Inflammatory macrophage (primary cell): ENCODE data around the gene SCGB1C2.
"Not testable (repeated sequence)": the region's sequence is repeated elsewhere in the genome, so short reads cannot be mapped to it uniquely, and the experiment has no call there.

Experiments
- DNase-seq, 2 donors: peaks; one replicate each; pipeline ENCODE4 v3.0.0-alpha.2; 2020 to 2022

Gene SCGB1C2

DNA sequence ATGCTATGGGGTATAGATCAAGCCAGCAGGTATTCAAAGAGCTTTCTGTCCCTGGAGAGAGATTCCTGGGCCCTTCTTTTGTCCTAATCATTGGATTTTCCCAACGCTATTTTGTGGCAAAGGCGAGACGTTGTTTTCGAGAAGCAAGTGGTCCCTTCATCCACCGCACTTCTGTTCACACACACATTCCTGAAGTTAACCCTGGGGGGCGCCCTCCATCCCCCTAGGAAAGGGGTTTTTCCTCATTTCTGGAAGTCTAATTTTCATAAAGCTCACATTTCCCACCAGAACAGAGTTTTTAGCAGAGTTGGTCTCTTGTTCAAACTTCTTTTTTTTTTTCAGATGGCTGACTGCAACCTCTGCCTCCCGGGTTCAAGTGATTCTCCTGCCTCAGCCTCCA is 11.9 kb downstream of the SCGB1C2 start:
- DNase-seq, result no peak

DNA sequence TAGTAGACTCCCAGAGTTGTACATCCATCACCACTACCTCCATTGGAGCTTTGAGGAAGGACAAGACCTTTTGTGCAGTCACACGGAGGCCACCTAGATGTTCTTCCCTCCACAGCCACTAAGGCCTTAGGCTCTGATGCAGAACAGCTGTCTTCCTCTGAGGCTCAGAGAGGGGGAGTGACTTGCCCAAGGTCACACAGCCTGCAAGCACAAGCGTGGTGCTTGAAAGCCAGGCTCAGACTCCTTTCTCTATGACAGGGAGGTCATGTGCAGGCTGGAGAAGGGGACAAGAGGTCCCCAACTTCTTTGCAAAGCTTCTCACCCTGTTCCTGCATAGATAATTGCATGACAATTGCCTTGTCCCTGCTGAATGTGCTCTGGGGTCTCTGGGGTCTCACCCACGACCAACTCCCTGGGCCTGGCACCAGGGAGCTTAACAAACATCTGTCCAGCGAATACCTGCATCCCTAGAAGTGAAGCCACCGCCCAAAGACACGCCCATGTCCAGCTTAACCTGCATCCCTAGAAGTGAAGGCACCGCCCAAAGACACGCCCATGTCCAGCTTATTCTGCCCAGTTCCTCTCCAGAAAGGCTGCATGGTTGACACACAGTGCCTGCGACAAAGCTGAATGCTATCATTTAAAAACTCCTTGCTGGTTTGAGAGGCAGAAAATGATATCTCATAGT is 12.7 kb downstream of the SCGB1C2 start:
- DNase-seq, result no peak

DNA sequence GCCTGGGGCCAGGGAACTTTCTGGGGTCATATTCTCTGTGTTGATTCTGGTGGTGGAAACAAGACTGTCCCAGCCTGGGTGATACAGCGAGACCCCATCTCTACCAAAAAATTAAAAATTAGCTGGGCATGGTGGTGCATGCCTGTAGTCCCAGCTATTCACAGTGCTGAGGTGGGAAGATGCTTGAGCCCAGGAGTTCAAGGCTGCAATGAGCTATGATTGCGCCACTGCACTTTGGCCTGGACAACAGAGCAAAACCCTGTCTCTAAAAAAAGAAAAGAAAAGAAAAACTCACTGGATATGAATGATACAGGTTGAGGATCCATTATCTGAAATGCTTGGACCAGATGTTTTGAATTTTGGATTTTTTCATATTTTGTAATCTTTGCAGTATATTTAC is 13.6 kb downstream of the SCGB1C2 start:
- no peak for DNase-seq

DNA sequence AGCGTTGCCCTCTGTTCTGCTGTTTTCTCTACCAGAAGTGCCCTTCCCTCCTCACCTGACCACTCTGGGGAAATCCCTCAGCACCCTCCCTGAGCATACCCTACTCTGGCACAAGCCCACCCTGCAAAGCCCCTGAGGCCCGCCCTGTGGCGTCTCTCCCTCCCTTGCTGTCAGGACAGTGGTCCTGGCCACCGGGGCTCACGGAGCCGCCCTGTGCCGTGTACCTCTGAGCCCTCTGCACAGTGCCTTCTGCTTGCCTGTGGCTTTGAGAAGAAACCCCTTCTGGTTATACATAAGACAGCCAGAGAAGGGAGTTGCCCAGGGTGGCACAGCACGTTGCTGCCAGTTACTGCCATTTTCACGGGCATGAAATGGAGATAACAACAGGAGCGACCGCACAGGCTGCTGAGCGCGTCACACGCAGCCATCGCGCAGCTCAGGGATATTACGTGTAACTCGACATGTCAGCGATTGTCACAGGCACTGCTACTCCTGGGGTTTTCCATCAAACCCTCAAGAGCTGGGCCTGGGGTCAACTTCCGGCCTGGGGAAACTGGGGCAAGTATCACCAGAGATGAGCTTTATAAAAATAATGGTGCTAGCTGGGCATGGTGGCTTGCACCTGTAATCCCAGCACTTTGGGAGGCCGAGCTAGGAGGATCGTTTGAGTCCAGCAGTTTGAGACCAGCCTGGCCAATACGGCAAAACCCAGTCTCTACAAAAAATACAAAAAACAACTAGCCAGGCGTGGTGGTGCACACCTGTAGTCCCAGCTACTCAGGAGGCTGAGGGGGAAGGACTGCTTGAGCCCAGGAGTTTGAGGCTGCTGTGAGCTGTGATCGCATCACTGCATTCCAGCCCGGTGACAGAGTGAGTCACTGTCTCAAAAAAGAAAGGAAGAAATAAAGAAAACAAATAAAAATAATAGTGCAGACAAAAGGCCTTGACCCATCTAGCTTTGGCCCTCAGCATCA is 14.8 kb downstream of the SCGB1C2 start:
- no peak for DNase-seq

DNA sequence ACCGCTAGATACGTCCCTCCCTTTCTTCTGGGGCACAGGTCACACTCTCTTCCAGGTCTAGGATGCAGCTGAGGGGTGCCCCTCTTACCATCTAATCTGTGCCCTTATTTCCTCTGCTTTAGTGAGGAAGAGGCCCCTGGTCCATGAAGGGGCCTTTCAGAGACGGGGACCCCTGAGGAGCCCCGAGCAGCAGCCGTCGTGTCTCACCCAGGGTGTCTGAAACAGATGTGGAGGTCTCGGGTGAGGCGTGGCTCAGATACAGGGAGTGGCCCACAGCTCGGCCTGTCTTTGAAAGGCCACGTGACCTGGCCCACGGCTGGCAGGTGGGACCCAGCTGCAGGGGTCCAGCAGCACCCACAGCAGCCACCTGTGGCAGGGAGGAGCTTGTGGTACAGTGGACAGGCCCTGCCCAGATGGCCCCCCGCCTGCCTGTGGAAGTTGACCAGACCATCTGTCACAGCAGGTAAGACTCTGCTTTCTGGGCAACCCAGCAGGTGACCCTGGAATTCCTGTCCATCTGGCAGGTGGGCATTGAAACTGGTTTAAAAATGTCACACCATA is 15.6 kb downstream of the SCGB1C2 start:
- no peak for DNase-seq

- DNase-seq, result no peak
Observed at GRCh38 chr17:153851-154250, 16.5 kb downstream of the SCGB1C2 start.

DNA sequence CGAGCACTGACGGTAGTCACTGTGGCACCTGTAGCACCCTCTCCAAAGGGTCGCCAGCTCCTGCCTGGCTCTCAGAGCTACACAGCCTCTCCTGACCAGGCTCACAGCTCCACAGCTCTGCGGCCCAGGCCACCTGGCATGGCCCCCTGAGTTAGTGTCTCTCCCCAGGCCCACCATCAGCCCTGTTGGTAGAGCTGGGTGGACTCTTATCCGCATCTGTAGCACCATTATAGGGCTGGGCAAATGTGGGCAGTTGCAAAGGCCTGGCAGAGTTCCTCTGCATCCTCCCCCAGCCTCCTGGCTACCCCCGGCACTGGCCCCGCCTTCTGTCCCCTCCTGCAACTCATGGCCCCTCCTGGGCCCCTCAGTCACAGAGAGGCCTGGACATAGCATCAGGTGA is 18.2 kb downstream of the SCGB1C2 start:
- no peak for DNase-seq

GRCh38 chr17:156094-156621 is 18.8 kb downstream of the SCGB1C2 start:
- no peak for DNase-seq

DNA sequence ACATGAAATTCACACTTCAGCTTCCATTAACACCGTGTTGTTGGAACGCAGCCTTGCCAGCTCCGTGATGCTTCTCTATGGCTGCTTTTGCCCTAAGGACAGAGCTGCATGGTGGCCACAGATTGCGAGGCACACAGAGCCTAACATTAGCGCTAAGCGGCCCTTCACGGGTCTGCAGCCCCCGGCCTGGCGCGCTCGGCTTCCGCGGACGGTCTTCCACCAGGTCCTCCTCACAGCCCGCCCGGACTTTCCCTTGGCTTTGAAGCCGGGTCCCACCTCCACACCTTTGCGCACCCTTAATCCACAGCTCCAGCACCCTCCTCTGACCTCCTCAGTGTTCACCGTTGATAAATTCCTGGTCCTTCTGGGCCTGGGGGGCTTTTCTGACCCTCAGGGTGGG is 19.6 kb downstream of the SCGB1C2 start:
- DNase-seq, result no peak

- DNase-seq, result no peak
Observed at GRCh38 chr17:157901-158300, 20.5 kb downstream of the SCGB1C2 start.

DNA sequence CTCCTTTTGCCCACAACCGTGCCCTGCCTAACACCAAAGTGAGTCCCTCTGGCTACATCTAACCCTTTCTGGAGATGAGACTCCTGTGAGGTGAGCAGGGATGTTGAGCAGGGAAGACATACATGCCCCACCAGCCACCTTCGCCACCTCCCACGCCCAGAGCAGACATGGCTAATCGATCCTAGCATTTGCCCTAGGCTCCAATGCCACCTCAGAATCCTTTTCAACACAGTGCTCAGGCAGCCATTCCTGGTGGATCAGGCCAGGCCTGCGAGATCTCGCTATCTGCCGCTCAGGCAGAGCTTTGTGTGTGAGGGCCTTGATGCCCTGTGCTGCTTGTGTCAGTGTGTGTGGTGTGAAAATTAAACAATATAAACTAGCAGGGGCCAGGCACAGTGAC is 21.0 kb downstream of the SCGB1C2 start:
- DNase-seq, result no peak

DNA sequence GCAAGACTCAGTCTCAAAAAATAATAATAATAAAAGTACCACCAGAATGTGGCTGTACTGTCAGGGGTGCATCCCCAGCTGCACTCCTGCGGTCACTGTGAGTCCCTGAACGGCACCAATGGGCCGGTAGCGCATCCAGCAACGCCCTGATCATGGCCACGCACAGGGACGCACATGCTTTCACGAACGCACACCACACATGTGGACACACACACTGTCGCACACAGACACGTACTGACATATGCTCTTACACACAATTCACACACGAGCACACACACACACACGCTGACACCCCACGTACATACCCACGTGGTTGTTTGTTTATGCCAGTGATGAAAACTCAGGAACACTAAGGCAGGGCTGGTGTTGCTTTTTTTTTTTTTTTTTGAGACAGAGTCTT is 22.2 kb downstream of the SCGB1C2 start:
- no peak for DNase-seq

DNA sequence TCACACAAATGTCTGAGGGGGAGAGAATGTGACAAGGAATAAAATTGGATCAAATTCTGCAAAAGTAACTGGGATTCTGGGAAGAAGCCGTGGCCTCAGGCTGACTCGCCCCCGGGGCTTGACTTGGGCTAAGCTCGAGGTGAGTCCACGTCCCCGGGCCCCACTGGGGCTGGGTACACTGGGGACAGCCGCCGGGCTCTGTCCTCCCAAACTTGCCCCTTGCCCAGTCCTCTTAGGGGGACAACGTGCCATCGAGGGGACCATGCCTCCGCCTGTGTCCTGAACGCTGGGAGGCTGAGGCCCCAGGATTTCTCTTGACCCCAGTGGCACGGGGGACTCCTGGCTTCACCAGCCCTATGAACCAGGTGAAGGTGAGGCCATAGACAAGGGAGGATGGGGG is 23.0 kb downstream of the SCGB1C2 start:
- no peak for DNase-seq

- DNase-seq, result no peak
Observed at GRCh38 chr17:161481-161880, 24.1 kb downstream of the SCGB1C2 start.

DNA sequence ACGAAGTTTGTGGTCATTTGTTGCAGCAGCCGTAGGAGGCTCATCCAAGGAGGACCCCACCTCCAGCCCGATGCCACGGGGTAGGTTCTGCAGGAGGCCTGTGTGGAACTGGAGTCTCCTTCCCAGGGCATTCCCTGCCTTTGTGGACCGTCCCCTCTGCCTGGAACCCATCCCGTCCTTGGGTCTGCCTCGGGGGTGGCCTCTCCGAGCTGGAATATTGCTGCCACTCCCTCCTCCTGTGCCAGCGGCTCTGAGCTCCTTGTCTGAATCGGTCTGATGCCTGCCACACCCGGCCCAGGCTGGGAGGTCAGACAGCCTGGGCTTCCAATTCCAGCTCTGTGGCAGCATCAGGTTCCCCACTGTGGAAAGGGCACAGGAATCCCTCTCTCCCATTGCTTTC is 25.3 kb downstream of the SCGB1C2 start:
- no peak for DNase-seq

DNA sequence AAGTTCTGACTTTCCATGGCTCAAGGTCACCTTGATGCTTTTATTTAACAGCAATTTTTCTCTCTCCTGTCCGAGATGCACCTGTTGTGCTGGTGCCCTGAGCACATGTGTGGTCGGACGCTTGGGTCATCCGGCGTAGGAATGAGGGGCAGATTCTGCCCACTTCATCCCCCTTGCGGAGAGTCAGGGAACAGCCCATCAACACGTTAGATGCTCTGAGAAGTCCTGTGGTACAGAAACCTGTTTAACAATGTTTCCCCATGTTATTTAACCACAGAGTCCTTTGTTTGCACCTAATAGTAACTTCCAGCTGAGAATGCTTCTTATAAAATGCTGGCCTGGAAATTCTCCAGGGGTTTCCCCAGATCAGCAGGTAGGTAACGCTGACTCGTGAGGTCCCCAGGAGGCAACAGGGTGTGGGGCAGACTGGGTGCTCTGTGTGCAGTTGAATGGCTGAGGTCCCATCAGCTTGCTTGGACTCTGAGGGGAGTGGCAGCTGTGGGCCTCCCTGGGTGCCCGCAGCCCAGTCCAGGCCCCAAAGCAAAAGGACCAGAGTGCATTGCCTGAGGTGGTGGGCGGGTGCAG is 26.2 kb downstream of the SCGB1C2 start:
- no peak for DNase-seq

GRCh38 chr17:164303-165235 is 27.2 kb downstream of the SCGB1C2 start:
- DNase-seq, result peak; percentile 20 to 50

DNA sequence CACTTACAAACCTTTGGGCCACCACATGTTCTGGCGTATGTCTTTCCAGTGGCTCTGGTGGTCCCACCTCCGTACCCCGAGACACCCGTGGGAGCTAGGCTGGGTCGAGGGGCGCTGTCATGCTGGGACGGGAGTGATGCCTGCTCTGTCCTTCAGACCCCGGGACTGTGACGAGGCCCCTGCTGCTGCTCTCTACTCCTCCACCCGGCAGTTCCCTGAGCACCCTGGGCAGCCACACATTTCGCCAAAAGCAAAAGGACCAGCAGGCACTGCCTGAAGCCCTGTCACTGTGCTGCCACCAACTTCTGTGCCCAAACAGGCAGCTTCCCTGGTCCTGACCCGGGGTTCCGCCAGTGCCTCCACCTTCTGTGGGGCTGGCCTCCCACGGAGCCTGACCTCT is 28.6 kb downstream of the SCGB1C2 start:
- DNase-seq, result no peak

DNA sequence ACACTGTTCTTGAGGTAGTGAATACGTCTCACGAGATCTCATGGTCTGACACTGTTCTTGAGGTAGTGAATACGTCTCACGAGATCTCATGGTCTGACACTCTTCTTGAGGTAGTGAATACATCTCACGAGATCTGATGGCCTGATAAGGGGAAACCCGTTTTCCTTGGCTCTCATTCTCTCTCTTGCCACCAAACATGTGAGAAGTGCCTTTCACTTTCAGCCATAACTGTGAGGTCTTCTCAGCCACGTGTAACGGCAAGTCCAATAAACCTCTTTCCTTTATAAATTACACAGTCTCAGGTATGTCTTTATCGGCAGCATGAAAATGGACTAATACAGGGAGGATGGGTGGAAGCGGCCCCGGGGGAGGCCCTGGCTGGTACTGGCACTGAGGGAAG is 31.2 kb downstream of the SCGB1C2 start:
- DNase-seq, result not testable (repeated sequence)

DNA sequence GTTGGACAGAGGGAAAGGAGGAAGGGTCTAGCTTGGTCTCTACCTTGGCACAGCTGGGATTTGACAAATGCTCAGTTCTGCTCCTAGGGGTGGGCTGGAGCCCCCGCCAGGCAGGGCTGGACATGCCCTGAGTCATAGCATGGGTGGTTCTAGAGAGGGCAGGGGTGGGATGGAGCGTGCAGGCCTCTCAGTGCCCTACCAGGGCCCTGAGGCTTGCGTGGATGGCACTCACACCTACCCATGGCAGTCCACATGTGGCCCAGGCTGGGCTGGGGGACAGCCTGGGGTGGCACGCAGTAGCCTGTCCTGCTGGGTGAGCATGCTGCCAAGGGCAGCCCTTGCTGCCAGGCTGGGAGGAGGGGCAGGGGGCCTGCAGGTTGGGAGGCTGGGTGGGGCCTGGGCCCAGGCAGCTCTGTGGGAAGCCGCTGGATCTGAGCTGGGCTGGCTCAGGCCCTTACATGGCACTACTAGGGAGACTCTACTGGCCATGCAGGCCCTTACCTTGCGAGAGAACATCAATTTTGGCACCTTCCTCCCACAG is 32.8 kb downstream of the SCGB1C2 start:
- DNase-seq, result no peak

DNA sequence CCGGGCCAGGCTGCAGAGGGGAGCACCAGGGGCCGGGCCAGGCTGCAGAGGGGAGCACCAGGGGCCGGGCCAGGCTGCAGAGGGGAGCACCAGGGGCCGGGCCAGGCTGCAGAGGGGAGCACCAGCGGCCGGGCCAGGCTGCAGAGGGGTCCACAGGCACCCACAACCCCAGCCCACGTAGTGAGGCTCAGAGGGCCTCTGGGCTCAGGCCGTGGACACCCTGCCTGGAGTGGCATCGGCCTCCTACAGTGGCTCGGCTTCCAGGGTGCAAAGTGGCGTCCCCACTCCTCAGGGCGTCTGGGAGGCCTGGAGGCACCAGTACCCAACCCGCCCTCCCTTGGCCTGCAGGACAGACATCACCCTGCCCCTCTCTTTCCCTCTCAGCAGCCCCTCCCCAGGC is 34.5 kb downstream of the SCGB1C2 start:
- no peak for DNase-seq

GRCh38 chr17:172401-172800 is 35.0 kb downstream of the SCGB1C2 start:
- DNase-seq, result no peak
